Cardiac muscle cell (in vitro differentiated cells and primary cell): ENCODE data around the gene LGR6. TPM values are rescaled to one million over a fixed set of nuclear protein-coding genes. Genes with fewer than 3 reads are reported as not detected.
"Not testable (repeated sequence)": the region's sequence is repeated elsewhere in the genome, so short reads cannot be mapped to it uniquely, and the experiment has no call there.

Source experiments
- DNase-seq, 2 donors: peaks; one replicate each; pipeline versions ENCODE4 v3.0.0 to v3.0.0-alpha.2; 2010 to 2017; ENCODE audit warnings: low read depth in 1 of 2, low spot score in 1 of 2
- H3K27ac ChIP-seq: fragments of 200-600 bp; sonication (generic); 2 replicates; pipeline ENCODE4 v1.5.1; 2016
- H3K27me3 ChIP-seq: fragments of 200-600 bp; sonication (generic); 2 replicates; pipeline ENCODE4 v1.6.0; 2016; ENCODE audit warnings: control low read depth
- H3K36me3 ChIP-seq: fragments of 200-600 bp; sonication (generic); 2 replicates; pipeline ENCODE4 v1.5.1; 2016; ENCODE audit warnings: control low read depth
- H3K4me1 ChIP-seq: fragments of 200-600 bp; sonication (generic); 2 replicates; pipeline ENCODE4 v1.8.1; 2017; ENCODE audit warnings: low read depth, mild to moderate bottlenecking, mixed run types
- H3K4me3 ChIP-seq: fragments of 200-600 bp; sonication (generic); 2 replicates; pipeline ENCODE4 v1.5.1; 2016; ENCODE audit warnings: mild to moderate bottlenecking
- H3K9me3 ChIP-seq: fragments of 200-600 bp; sonication (generic); 2 replicates; pipeline ENCODE4 v1.5.1; 2017; ENCODE audit warnings: low read depth, mild to moderate bottlenecking, control low read depth
- polyA plus RNA-seq: library from polyadenylated mRNA; unstranded; fragments of >200 nt; fragmentation: Nextera tagmentation; extraction: Ambion mirVana; gene quantifications from 2 replicates; pipeline ENCODE4 v1.2.1, GENCODE V29; 2016
- total RNA-seq: library from RNA; depleted of rRNA; stranded (reverse); fragments of >200 nt; gene quantifications from 2 replicates; pipeline ENCODE4 v1.2.3, GENCODE V29; 2016
- TF ChIP-seq, protein P1 (sequence below): IDR thresholded peaks from 2 replicates; pipeline ENCODE4 v1.5.1; 2012; ENCODE audit warnings: low read depth, mild to moderate bottlenecking, low read length

LGR6 gene
- total and polyA plus RNA-seq, 2 experiments from 2014 or later = 0.16 TPM; not detected in 1

DNA sequence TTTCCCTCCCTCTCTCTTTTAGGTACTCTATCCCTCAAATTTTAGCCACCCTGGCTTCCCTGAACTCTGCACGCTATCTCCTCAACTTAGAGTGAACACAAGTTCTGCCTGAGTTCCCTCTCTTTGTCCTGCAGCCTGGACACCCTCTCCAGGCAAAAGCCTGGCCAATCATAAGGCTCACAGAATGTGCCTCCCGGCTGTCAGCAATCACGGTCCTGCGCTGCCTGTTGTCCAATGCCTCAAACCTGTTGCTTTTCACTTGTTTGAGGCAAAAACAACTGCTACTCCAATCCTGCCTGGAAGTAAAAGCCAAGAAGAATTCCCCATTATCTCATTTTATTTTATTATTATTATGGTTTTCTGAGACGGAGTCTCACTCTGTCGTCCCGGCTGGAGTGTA is 66.1 kb downstream of the LGR6 start:
- Histone ChIP-seq H3K36me3 (no peaks in the 10 kb centered on the region), H3K27me3 (peaks cover 18% of the 10 kb centered on the region), H3K27ac (no peak overlapping the region), H3K4me1 (no peaks in the 10 kb centered on the region), H3K9me3 (no peaks in the 10 kb centered on the region), H3K4me3 (no peak overlapping the region)
- DNase-seq = no peak
- TF ChIP-seq, protein P1, sequence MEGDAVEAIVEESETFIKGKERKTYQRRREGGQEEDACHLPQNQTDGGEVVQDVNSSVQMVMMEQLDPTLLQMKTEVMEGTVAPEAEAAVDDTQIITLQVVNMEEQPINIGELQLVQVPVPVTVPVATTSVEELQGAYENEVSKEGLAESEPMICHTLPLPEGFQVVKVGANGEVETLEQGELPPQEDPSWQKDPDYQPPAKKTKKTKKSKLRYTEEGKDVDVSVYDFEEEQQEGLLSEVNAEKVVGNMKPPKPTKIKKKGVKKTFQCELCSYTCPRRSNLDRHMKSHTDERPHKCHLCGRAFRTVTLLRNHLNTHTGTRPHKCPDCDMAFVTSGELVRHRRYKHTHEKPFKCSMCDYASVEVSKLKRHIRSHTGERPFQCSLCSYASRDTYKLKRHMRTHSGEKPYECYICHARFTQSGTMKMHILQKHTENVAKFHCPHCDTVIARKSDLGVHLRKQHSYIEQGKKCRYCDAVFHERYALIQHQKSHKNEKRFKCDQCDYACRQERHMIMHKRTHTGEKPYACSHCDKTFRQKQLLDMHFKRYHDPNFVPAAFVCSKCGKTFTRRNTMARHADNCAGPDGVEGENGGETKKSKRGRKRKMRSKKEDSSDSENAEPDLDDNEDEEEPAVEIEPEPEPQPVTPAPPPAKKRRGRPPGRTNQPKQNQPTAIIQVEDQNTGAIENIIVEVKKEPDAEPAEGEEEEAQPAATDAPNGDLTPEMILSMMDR = no peak

DNA sequence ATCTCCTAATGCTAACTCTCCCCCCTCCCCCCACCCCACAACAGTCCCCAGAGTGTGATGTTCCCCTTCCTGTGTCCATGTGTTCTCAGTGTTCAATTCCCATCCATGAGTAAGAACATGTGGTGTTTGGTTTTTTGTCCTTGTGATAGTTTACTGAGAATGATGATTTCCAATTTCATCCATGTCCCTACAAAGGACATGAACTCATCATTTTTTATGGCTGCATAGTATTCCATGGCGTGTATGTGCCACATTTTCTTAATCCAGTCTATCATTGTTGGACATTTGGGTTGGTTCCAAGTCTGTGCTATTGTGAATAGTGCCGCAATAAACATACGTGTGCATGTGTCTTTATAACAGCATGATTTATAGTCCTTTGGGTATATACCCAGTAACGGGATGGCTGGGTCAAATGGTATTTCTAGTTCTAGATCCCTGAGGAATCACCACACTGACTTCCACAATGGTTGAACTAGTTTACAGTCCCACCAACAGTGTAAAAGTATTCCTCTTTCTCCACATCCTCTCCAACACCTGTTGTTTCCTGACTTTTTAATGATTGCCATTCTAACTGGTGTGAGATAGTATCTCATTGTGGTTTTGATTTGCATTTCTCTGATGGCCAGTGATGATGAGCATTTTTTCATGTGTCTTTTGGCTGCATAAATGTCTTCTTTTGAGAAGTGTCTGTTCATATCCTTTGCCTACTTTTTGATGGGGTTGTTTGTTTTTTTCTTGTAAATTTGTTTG is 67.8 kb downstream of the LGR6 start:
- not testable (repeated sequence) for H3K4me3 ChIP-seq, DNase-seq, H3K4me1 ChIP-seq, H3K36me3 ChIP-seq, H3K9me3 ChIP-seq, H3K27ac ChIP-seq
- peaks cover 18% of the 10 kb centered on the region for H3K27me3 ChIP-seq

DNA sequence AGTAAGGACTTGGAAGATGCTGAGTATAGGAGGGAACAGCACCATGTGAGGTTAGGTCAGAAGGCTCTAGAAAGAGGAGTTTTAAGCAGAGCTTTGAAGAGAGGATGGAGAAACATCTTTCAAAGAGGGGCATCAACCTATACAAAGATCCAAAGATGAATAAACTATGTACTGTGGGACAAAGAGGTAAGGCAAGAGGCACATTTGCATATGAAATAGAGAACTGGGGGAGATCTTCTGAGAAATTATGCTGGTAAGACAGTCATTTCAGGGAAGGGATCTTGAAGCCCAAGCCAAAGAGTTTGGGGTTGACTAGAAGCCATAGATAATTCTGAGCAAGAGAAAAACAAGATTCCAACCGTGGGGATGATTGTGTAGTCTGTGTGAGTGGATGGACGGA is 70.0 kb downstream of the LGR6 start:
- Histone ChIP-seq H3K27me3 (peaks cover 10% of the 10 kb centered on the region), H3K4me1 (no peaks in the 10 kb centered on the region), H3K9me3 (no peaks in the 10 kb centered on the region), H3K27ac (no peak overlapping the region), H3K36me3 (no peaks in the 10 kb centered on the region), H3K4me3 (no peak overlapping the region)
- TF ChIP-seq, protein P1 = no peak
- no peak for DNase-seq

DNA sequence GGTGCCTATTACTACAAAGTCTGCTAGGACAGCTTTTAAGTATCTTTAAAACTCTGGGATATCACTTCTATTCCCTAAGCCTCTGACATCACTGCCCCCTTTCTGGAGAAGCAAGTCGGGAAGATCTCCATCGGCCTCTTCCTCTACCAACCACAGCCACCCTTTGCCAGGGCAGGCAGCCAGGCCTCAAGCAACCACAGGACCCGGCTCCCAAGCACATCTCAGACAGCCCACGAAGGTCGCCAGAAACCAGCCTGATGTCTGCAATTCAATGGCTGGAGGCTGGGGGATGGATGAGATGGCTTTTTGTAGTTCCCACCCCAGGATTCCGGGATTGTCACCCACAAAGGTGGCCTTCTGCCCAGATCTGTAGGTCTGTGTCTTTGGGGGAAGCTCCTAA is 70.7 kb downstream of the LGR6 start:
- Histone ChIP-seq H3K27ac (no peak overlapping the region), H3K9me3 (no peaks in the 10 kb centered on the region), H3K27me3 (peaks cover 6% of the 10 kb centered on the region), H3K36me3 (no peaks in the 10 kb centered on the region), H3K4me1 (no peaks in the 10 kb centered on the region), H3K4me3 (no peak overlapping the region)
- DNase-seq = peak in 1 of 2 donors; percentile 47
- TF ChIP-seq, protein P1 = no peak

DNA sequence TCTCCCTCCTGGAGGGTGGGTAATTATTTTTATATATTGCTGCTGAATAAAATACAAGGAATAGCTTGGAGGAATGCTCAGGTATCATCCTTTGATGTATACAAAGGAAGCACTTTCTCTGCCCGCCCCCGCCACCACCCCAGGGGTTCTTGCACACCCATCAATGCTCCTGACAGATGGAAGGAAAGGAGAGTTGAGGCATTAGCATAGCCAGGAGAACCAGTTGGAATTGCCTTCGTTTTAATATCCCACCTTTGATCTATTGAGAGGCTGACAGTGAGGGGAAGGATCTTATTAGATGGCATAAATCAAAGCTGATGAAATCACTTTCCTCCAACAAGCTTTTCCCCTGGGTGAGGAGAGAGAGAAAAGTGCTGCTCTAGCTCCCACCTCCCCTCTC is 71.1 kb downstream of the LGR6 start:
- H3K27ac ChIP-seq = no peak overlapping the region
- TF ChIP-seq, protein P1 = no peak
- no peak for DNase-seq
- H3K4me3 ChIP-seq = no peak overlapping the region
- H3K36me3 ChIP-seq = no peaks in the 10 kb centered on the region
- H3K27me3 ChIP-seq = peaks cover 5% of the 10 kb centered on the region
- H3K4me1 ChIP-seq = no peaks in the 10 kb centered on the region
- no peaks in the 10 kb centered on the region for H3K9me3 ChIP-seq

DNA sequence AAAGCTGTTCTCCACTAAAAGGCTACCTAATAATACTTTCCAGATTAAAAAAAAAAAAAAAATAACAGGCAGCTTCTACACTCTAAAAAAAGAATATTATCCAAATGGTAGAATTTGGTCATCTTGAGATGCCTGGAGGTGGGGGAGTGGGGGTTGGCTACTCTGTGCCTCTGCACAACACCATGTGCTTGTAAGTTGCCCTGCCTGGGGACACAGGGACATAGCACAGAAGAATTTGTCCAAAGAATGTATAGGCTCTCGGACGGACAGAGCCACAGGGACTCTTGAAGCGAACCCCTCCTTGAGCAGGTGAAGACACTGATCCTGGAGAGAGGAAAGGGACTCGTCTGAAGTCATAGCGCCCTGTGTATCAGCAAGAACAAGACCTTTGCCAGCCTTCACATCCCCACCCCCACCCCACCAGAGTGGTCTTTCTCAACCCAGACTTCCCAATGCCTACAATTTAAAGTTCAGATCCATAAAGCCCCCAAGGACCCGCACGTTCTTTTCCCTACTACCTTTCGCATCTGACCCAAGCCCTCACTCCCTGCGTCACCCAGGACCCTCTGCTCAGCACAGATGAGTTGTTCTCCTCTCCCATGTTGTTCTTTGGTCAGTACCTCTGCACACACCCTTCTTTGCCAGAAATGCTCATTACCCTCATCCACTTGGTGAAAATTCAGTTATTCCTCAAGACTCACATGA is 72.6 kb downstream of the LGR6 start:
- DNase-seq = no peak
- TF ChIP-seq, protein P1 = no peak
- Histone ChIP-seq H3K27me3 (no peaks in the 10 kb centered on the region), H3K9me3 (no peaks in the 10 kb centered on the region), H3K36me3 (no peaks in the 10 kb centered on the region), H3K27ac (no peak overlapping the region), H3K4me1 (no peaks in the 10 kb centered on the region), H3K4me3 (no peak overlapping the region)
